ENCODE measurements around the gene CAVIN1. TPM values are rescaled to one million over a fixed set of nuclear protein-coding genes. Genes with fewer than 3 reads are reported as not detected.
A peak's percentile ranks its signal among the peaks of the same experiment; 100 is the strongest.
"Not testable (repeated sequence)": the region's sequence is repeated elsewhere in the genome, so short reads cannot be mapped to it uniquely, and the experiment has no call there.

The CAVIN1 gene
- polyA plus RNA-seq, 3 donors: 58.3 to 77.9 (median 62.5) TPM

GRCh38 chr17:42392692-42393415 is 30.2 kb downstream of the CAVIN1 start:
- no peak for DNase-seq (ENCODE audit: extremely low read depth in 1 of 11, low read depth in 9 of 11, low spot score in 4 of 11)

- not testable (repeated sequence) for DNase-seq (ENCODE audit: extremely low read depth in 1 of 11, low read depth in 9 of 11, low spot score in 4 of 11)
These were observed 31.6 kb downstream of the CAVIN1 start for GRCh38 chr17:42391439-42391838.

GRCh38 chr17:42389899-42390298 is 33.2 kb downstream of the CAVIN1 start:
- no peak for DNase-seq (ENCODE audit: extremely low read depth in 1 of 11, low read depth in 9 of 11, low spot score in 4 of 11)

GRCh38 chr17:42389135-42389417 is 34.0 kb downstream of the CAVIN1 start:
- no peak for DNase-seq (ENCODE audit: extremely low read depth in 1 of 11, low read depth in 9 of 11, low spot score in 4 of 11)

- DNase-seq (ENCODE audit: extremely low read depth in 1 of 11, low read depth in 9 of 11, low spot score in 4 of 11): peak; percentile 100
These were observed 34.5 kb downstream of the CAVIN1 start, which contains the start of gene STAT3 for GRCh38 chr17:42388381-42389134. STAT3 (minus strand) TSS chr17:42388442; CDS start chr17:42348516, 39,926 bp downstream.

- DNase-seq (ENCODE audit: extremely low read depth in 1 of 11, low read depth in 9 of 11, low spot score in 4 of 11): peak in 2 of 11 donors; percentile 19 to 28
These were observed 35.2 kb downstream of the CAVIN1 start for GRCh38 chr17:42387661-42388380.

GRCh38 chr17:42386777-42387657 is 36.0 kb downstream of the CAVIN1 start:
- peak in 4 of 11 donors; percentile 19 to 48 (median 42) for DNase-seq (ENCODE audit: extremely low read depth in 1 of 11, low read depth in 9 of 11, low spot score in 4 of 11)

GRCh38 chr17:42381898-42382297 is 41.2 kb downstream of the CAVIN1 start:
- no peak for DNase-seq (ENCODE audit: extremely low read depth in 1 of 11, low read depth in 9 of 11, low spot score in 4 of 11)

GRCh38 chr17:42380935-42381334 is 42.1 kb downstream of the CAVIN1 start:
- DNase-seq (ENCODE audit: extremely low read depth in 1 of 11, low read depth in 9 of 11, low spot score in 4 of 11): no peak

GRCh38 chr17:42378959-42379594 is 44.0 kb downstream of the CAVIN1 start:
- peak in 4 of 11 donors; percentile 20 to 50 (median 34) for DNase-seq (ENCODE audit: extremely low read depth in 1 of 11, low read depth in 9 of 11, low spot score in 4 of 11)

GRCh38 chr17:42378359-42378958 is 44.6 kb downstream of the CAVIN1 start:
- DNase-seq (ENCODE audit: extremely low read depth in 1 of 11, low read depth in 9 of 11, low spot score in 4 of 11): no peak

- no peak for DNase-seq (ENCODE audit: extremely low read depth in 1 of 11, low read depth in 9 of 11, low spot score in 4 of 11)
These were observed 49.2 kb downstream of the CAVIN1 start for GRCh38 chr17:42373896-42374295.

- no peak for DNase-seq (ENCODE audit: extremely low read depth in 1 of 11, low read depth in 9 of 11, low spot score in 4 of 11)
These were observed 50.9 kb downstream of the CAVIN1 start for GRCh38 chr17:42372142-42372541.

- not testable (repeated sequence) for DNase-seq (ENCODE audit: extremely low read depth in 1 of 11, low read depth in 9 of 11, low spot score in 4 of 11)
These were observed 54.1 kb downstream of the CAVIN1 start for GRCh38 chr17:42368797-42369561.

- not testable (repeated sequence) for DNase-seq (ENCODE audit: extremely low read depth in 1 of 11, low read depth in 9 of 11, low spot score in 4 of 11)
These were observed 54.7 kb downstream of the CAVIN1 start for GRCh38 chr17:42368310-42368709.

- DNase-seq (ENCODE audit: extremely low read depth in 1 of 11, low read depth in 9 of 11, low spot score in 4 of 11): not testable (repeated sequence)
These were observed 56.7 kb downstream of the CAVIN1 start for GRCh38 chr17:42366176-42367023.
